ENCODE results near the gene ALPL. TPM values are rescaled to one million over a fixed set of nuclear protein-coding genes. Genes with fewer than 3 reads are reported as not detected.

Gene ALPL
- total RNA-seq, 1 experiment from 2014 or later: not detected

DNA sequence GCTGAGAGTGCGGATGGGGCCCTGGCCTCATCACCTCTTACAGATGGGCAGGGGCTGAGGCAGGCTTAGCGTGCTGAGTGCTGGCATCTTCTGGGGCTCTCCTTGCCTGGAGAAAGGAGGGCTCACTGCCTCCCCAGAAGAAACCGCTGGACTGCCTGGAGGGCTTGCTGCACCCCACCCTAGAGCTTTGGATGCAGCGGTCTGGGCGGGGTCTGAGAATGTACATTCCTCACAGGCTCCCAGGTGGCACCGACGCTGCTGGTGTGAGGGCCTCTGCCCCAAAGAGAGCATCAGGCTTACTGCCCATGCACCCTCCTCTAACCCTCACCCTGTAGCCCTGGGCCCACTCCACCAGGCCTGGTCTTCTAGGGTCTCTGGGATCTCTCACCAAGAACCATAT lies 108.8 kb downstream of the ALPL start:
- Histone ChIP-seq H2AFZ (no peak overlapping the region), H3K79me2 (ENCODE audit: low read depth) (0 out of 2 replicates have a peak, but pooled peaks cover 5% of the 10 kb centered on the region), H3K4me3 (no peak overlapping the region), H3K27me3 (ENCODE audit: insufficient read depth, low read depth) (no peaks in the 10 kb centered on the region), H4K20me1 (ENCODE audit: insufficient read depth) (no peaks in the 10 kb centered on the region), H3K27ac (no peak overlapping the region), H3K4me2 (no peak overlapping the region), H3K9me3 (ENCODE audit: insufficient read depth, low read depth) (no peaks in the 10 kb centered on the region), H3K36me3 (ENCODE audit: low read depth) (no peaks in the 10 kb centered on the region), H3K9me2 (ENCODE audit: insufficient read depth) (no peaks in the 10 kb centered on the region), H3K4me1 (replicated peaks; ENCODE audit: insufficient read depth) (peaks cover 29% of the 10 kb centered on the region), H3F3A (ENCODE audit: insufficient read depth, low read depth) (no peaks in the 10 kb centered on the region; the same call in 1 of the 2 replicates)
- BruUV-seq (replicated peaks): no TSS peak
- DNase-seq: peak in 1 of 2 experiments; percentile 18
- intact Hi-C loops (cut with micrococcal nuclease; ENCODE audit: unreplicated experiment): no loop called here
- ChIA-PET POLR2A (ENCODE audit: unreplicated experiment) (no interaction called here), CTCF (no interaction called here)
- TF ChIP-seq, protein P1, sequence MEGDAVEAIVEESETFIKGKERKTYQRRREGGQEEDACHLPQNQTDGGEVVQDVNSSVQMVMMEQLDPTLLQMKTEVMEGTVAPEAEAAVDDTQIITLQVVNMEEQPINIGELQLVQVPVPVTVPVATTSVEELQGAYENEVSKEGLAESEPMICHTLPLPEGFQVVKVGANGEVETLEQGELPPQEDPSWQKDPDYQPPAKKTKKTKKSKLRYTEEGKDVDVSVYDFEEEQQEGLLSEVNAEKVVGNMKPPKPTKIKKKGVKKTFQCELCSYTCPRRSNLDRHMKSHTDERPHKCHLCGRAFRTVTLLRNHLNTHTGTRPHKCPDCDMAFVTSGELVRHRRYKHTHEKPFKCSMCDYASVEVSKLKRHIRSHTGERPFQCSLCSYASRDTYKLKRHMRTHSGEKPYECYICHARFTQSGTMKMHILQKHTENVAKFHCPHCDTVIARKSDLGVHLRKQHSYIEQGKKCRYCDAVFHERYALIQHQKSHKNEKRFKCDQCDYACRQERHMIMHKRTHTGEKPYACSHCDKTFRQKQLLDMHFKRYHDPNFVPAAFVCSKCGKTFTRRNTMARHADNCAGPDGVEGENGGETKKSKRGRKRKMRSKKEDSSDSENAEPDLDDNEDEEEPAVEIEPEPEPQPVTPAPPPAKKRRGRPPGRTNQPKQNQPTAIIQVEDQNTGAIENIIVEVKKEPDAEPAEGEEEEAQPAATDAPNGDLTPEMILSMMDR (conservative IDR thresholded peaks at IDR 0.05): no peak
- no peak for TF ChIP-seq EZH2 (IDR thresholded peaks at IDR 0.05; ENCODE audit: low read depth)

DNA sequence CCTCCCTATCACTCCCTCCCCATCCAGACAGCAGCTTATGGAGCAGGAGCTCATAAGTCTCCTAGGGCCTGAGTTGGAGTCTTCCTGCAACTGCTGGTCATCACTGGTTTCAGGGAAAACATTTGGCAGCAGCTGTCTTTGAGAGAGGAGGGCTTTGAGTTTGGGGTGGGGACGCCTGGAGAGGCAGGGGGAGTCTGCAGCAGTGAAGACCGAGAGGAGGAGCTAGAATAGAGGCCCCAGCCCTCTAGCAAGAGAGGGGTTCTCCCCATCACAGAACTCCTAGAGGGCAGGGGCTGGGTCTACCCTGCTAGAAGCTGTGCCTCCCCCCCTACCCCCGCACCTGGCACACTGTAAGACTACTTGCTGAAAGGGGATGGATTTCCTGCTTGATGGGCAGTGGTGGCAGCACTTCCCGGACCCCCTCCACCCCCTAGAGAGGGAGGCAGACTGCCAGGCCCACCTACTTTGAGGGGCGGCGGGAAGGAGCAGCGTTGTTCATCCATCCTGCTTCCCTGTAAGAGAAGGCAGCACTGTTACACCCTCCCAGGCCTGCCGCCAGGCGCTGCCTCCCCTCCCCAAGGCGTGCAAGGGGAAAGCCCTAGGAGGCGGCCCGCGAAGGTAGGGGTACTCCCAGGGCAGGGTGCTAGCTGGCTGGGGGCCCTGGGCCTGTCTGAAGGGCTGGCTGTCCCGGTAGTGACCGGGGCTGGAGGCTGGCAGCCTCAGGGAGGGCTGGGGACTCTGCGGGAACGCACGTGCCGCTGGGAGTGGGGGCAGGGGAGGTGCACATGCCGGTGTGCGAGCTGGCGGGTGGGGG lies 109.5 kb downstream of the ALPL start:
- no TSS peak for BruUV-seq (replicated peaks)
- H3K27ac ChIP-seq: no peak overlapping the region
- peaks cover 32% of the 10 kb centered on the region for H3K4me1 ChIP-seq (replicated peaks; ENCODE audit: insufficient read depth)
- H3K4me2 ChIP-seq: no peak overlapping the region
- no peak for DNase-seq
- TF ChIP-seq, protein P1 (conservative IDR thresholded peaks at IDR 0.05): no peak
- TF ChIP-seq EZH2 (IDR thresholded peaks at IDR 0.05; ENCODE audit: low read depth): no peak
- no peaks in the 10 kb centered on the region for H3K9me2 ChIP-seq (ENCODE audit: insufficient read depth)
- ChIA-PET CTCF (no interaction called here), POLR2A (ENCODE audit: unreplicated experiment) (no interaction called here)
- 0 out of 2 replicates have a peak, but pooled peaks cover 5% of the 10 kb centered on the region for H3K79me2 ChIP-seq (ENCODE audit: low read depth)
- H3K36me3 ChIP-seq (ENCODE audit: low read depth): no peaks in the 10 kb centered on the region
- H4K20me1 ChIP-seq (ENCODE audit: insufficient read depth): no peaks in the 10 kb centered on the region
- no peaks in the 10 kb centered on the region for H3K27me3 ChIP-seq (ENCODE audit: insufficient read depth, low read depth)
- H3K9me3 ChIP-seq (ENCODE audit: insufficient read depth, low read depth): no peaks in the 10 kb centered on the region
- intact Hi-C loops (cut with micrococcal nuclease; ENCODE audit: unreplicated experiment): no loop called here
- H3F3A ChIP-seq (ENCODE audit: insufficient read depth, low read depth): no peaks in the 10 kb centered on the region; the same call in 1 of the 2 replicates
- H3K4me3 ChIP-seq: no peak overlapping the region
- no peak overlapping the region for H2AFZ ChIP-seq

DNA sequence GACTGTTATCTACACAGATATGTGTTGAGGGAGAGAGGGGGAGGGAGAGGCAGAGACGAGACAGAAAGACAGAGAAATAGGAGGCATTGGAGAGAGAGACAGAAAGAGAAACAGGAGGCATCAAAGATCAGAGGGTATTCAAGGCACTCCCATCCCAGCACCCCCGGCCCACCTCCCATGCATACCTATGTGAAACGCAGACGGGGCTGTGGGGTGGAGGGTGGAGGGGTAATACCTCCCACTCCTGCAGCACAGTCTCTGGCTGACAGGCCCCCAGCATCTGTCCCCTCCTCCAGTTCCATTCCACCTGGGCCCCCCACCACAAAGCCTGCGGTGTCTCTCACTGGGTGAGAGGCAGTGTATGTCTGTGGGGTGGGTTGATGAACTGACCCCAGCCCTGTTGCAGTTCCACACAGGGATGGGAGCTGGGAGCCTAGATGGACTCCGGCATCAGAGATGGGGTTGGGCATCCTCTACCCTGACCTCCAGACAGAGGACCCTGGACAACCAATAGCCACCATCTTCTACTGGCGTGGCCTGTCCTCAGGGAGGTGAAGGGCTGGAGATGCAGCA lies 110.2 kb downstream of the ALPL start:
- Histone ChIP-seq H3K4me3 (no peak overlapping the region), H4K20me1 (ENCODE audit: insufficient read depth) (no peaks in the 10 kb centered on the region), H3K27me3 (ENCODE audit: insufficient read depth, low read depth) (no peaks in the 10 kb centered on the region), H3K4me1 (replicated peaks; ENCODE audit: insufficient read depth) (peaks cover 25% of the 10 kb centered on the region), H3K4me2 (no peak overlapping the region), H3F3A (ENCODE audit: insufficient read depth, low read depth) (no peaks in the 10 kb centered on the region; the same call in 1 of the 2 replicates), H3K27ac (no peak overlapping the region), H3K9me3 (ENCODE audit: insufficient read depth, low read depth) (no peaks in the 10 kb centered on the region), H3K79me2 (ENCODE audit: low read depth) (0 out of 2 replicates have a peak, but pooled peaks cover 5% of the 10 kb centered on the region), H3K36me3 (ENCODE audit: low read depth) (no peaks in the 10 kb centered on the region), H2AFZ (no peak overlapping the region), H3K9me2 (ENCODE audit: insufficient read depth) (no peaks in the 10 kb centered on the region)
- no TSS peak for BruUV-seq (replicated peaks)
- intact Hi-C loops (cut with micrococcal nuclease; ENCODE audit: unreplicated experiment): no loop called here
- ChIA-PET CTCF (interaction anchor here (0.5 kb wide), 1 partner anchor 307 kb away, joined by 3 read pairs; no protein-coding TSS in a partner anchor), POLR2A (ENCODE audit: unreplicated experiment) (no interaction called here)
- TF ChIP-seq, protein P1 (conservative IDR thresholded peaks at IDR 0.05): no peak
- no peak for TF ChIP-seq EZH2 (IDR thresholded peaks at IDR 0.05; ENCODE audit: low read depth)
- no peak for DNase-seq
